K562 (cell line): ENCODE data around the gene CCL8. TPM values are rescaled to one million over a fixed set of nuclear protein-coding genes. Genes with fewer than 3 reads are reported as not detected.

Experiments
- ATAC-seq: fragments of 200-7000 bp; cut with Tn5 transposase; 3 replicates; pipeline ENCODE4 v1.9.1; 2020; ENCODE audit warnings: moderate library complexity
- BruUV-seq: library from RNA; stranded (reverse); fragments of 400-500 nt; replicated peaks from 2 replicates; lab custom pipeline; 2021; lab: Mats Ljungman, UMichigan
- CTCF ChIA-PET: fragments of 300-600 bp; formaldehyde crosslinking; extraction: SDS; loops from one replicate; lab custom pipeline; 2021; ENCODE audit warnings: low intra/inter-chr PET ratio; lab: Yijun Ruan, JAX
- POLR2A ChIA-PET: fragments of 300-600, 350-650 bp; sonication (Branson Sonifier 250); formaldehyde crosslinking; extraction: SDS; loops from one replicate; lab custom pipeline; 2021; ENCODE audit warnings: antibody characterized with exemption, inconsistent platforms; lab: Yijun Ruan, JAX
- DNase-seq, 4 experiments: peaks; one replicate each; pipeline versions ENCODE4 v3.0.0 to v3.0.0-alpha.2; 2011 to 2018; ENCODE audit warnings: low spot score in 3 of 4, mixed read lengths in 3 of 4; ENCODE audit errors: extremely low read depth in 1 of 4
- FAIRE-seq: peaks from 2 replicates; lab custom pipeline; 2011; peaks lifted over from hg19 to GRCh38; lab: Jason Lieb, UNC
- H2AFZ ChIP-seq: 2 replicates; pipeline ENCODE4 v1.6.0; 2011; ENCODE audit warnings: low read depth, low read length, control low read depth, inconsistent platforms
- H3K27ac ChIP-seq: fragments of 200-600 bp; 3 replicates; pipeline ENCODE4 v1.8.0; 2011; ENCODE audit warnings: low read depth, mild to moderate bottlenecking, control low read depth, inconsistent platforms, low read length, moderate library complexity, mixed read lengths; ENCODE audit errors: extremely low read depth
- H3K27me3 ChIP-seq, 2 experiments: fragments of 300-600 bp in 1 of 2; 2 replicates in 1 of 2; 3 replicates in 1 of 2; pipeline versions ENCODE4 v1.6.0 to v1.8.0; 2011; ENCODE audit warnings: inconsistent platforms in 2 of 2, low read length in 2 of 2, mild to moderate bottlenecking in 1 of 2, mixed read lengths in 1 of 2, moderate library complexity in 1 of 2; ENCODE audit not compliant: control insufficient read depth in 2 of 2, insufficient read depth in 2 of 2
- H3K36me3 ChIP-seq: fragments of 300-600 bp; 3 replicates; pipeline ENCODE4 v1.8.0; 2011; ENCODE audit warnings: mild to moderate bottlenecking, low read length, inconsistent platforms; ENCODE audit not compliant: control insufficient read depth, insufficient read depth
- H3K4me1 ChIP-seq, 2 experiments: fragments of 200-600 bp in 1 of 2; replicated peaks in 1 of 2; 2 replicates in 1 of 2; 3 replicates in 1 of 2; pipeline versions ENCODE4 v1.5.1 to v1.8.0; 2011; ENCODE audit warnings: inconsistent platforms in 2 of 2, low read length in 2 of 2, mild to moderate bottlenecking in 1 of 2, mixed read lengths in 1 of 2, moderate library complexity in 1 of 2; ENCODE audit not compliant: control insufficient read depth in 2 of 2, insufficient read depth in 2 of 2
- H3K4me2 ChIP-seq: 2 replicates; pipeline ENCODE4 v1.6.1; 2011; ENCODE audit warnings: low read length, control low read depth, inconsistent platforms, mixed read lengths; ENCODE audit not compliant: insufficient read depth
- H3K4me3 ChIP-seq: fragments of 200-600 bp; sonication (generic), shearing (Covaris generic); 2 replicates; pipeline ENCODE4 v1.5.1; 2016; ENCODE audit warnings: control low read depth, inconsistent platforms
- H3K79me2 ChIP-seq: fragments of 200-600 bp; 3 replicates; pipeline ENCODE4 v1.8.0; 2011; ENCODE audit warnings: low read length, inconsistent platforms; ENCODE audit not compliant: control insufficient read depth, insufficient read depth
- H3K9ac ChIP-seq, 2 experiments: 2 replicates each; pipeline versions ENCODE4 v1.6.0 to v1.6.1; 2011; ENCODE audit warnings: low read depth in 2 of 2, low read length in 2 of 2, control low read depth in 1 of 2, inconsistent platforms in 1 of 2, mild to moderate bottlenecking in 1 of 2, mixed read lengths in 1 of 2; ENCODE audit not compliant: insufficient read depth in 1 of 2
- H3K9me1 ChIP-seq: one replicate; pipeline ENCODE4 v1.6.0; 2011; ENCODE audit warnings: inconsistent platforms, mild to moderate bottlenecking, low read length, moderate library complexity; ENCODE audit not compliant: control insufficient read depth, insufficient read depth
- H3K9me3 ChIP-seq: replicated peaks from 2 replicates; pipeline ENCODE4 v1.5.1; 2011; ENCODE audit warnings: low read depth, low read length, inconsistent platforms; ENCODE audit not compliant: control insufficient read depth, insufficient read depth
- H4K20me1 ChIP-seq: replicated peaks from 2 replicates; pipeline ENCODE4 v1.6.1; 2011; ENCODE audit warnings: low read length, inconsistent platforms, mixed read lengths; ENCODE audit not compliant: control insufficient read depth, insufficient read depth
- BCL6 ChIP-seq: fragments of 250-450 bp; sonication (Bioruptor Pico); IDR thresholded peaks from 2 replicates; pipeline ENCODE4 v1.4.0; 2020
- BHLHE40 ChIP-seq: IDR thresholded peaks from 2 replicates; pipeline ENCODE4 v1.6.1; 2011; ENCODE audit warnings: low read length, improper control_type of control experiment
- BRF1 ChIP-seq: IDR thresholded peaks from 3 replicates; pipeline ENCODE4 v1.6.1; 2011; ENCODE audit warnings: borderline replicate concordance, mild to moderate bottlenecking; ENCODE audit not compliant: insufficient read length; ENCODE audit errors: extremely low read depth
- ESRRB ChIP-seq: fragments of 250-450 bp; sonication (Bioruptor Pico); IDR thresholded peaks from 2 replicates; pipeline ENCODE4 v1.5.0; 2020; ENCODE audit warnings: mild to moderate bottlenecking, moderate library complexity, borderline replicate concordance
- EZH2 ChIP-seq: IDR thresholded peaks from 2 replicates; pipeline ENCODE4 v1.6.1; 2012; ENCODE audit warnings: low read depth, mild to moderate bottlenecking, inconsistent platforms, low read length, borderline replicate concordance
- FOXJ2 ChIP-seq: fragments of 200-800 bp; sonication (Bioruptor generic); IDR thresholded peaks from 2 replicates; pipeline ENCODE4 v1.6.1; 2016; ENCODE audit warnings: missing genetic modification characterization, missing compliant biosample characterization
- HCFC1 ChIP-seq: IDR thresholded peaks from 2 replicates; pipeline ENCODE4 v1.6.1; 2012; ENCODE audit warnings: low read depth, low read length, improper control_type of control experiment
- PHB2 ChIP-seq: fragments of 450-650 bp; IDR thresholded peaks from 2 replicates; pipeline ENCODE4 v1.6.1; 2017; ENCODE audit warnings: low read depth
- PPARD ChIP-seq: fragments of 250-450 bp; sonication (Bioruptor Pico); IDR thresholded peaks from 2 replicates; pipeline ENCODE4 v1.8.0; 2022; ENCODE audit warnings: inconsistent platforms, mild to moderate bottlenecking, moderate library complexity
- ZBTB7A ChIP-seq: IDR thresholded peaks from 2 replicates; pipeline ENCODE4 v1.6.1; 2011; ENCODE audit warnings: low read depth, mild to moderate bottlenecking, low read length, moderate library complexity, borderline replicate concordance; ENCODE audit not compliant: control insufficient read depth
- ZC3H8 ChIP-seq: fragments of 450-650 bp; IDR thresholded peaks from 2 replicates; pipeline ENCODE4 v1.6.1; 2017
- ZNF584 ChIP-seq: fragments of 200-800 bp; sonication (Bioruptor generic); IDR thresholded peaks from 2 replicates; pipeline ENCODE4 v1.6.1; 2016; ENCODE audit warnings: low read depth, mild to moderate bottlenecking, missing genetic modification characterization, missing compliant biosample characterization
- ZNF586 ChIP-seq: fragments of 450-650 bp; formaldehyde crosslinking; conservative IDR thresholded peaks from 2 replicates; pipeline ENCODE4 v1.4.0; 2020; ENCODE audit warnings: mild to moderate bottlenecking, moderate library complexity
- WGBS: fragments of 100-300 bp; shearing (Covaris generic); methylation state at CpG from one replicate; pipeline ENCODE4 v1.1.6; 2016; ENCODE audit warnings: low coverage, mixed read lengths; ENCODE audit not compliant: insufficient coverage; ENCODE audit errors: missing lambda C conversion rate; 5-methylcytosine and 5-hydroxymethylcytosine counted together
- in situ Hi-C: fragments of 300-500 bp; cut with MboI; formaldehyde crosslinking; loops from 4 replicates; pipeline ENCODE4 v1.15.0; 2018; ENCODE audit warnings: inconsistent platforms, mixed read lengths
- intact Hi-C: fragments of 100-400 bp; cut with micrococcal nuclease; formaldehyde crosslinking; loops from 2 replicates; pipeline ENCODE4 v1.14.2; 2022
- polyA plus RNA-seq, 8 experiments: library from polyadenylated mRNA; depleted of rRNA in 4 of 8; stranded (reverse) in 5 of 8; unstranded in 3 of 8; fragments of >200 nt; fragmentation: Nextera tagmentation in 2 of 8; fragmentation: Illumina TruSeq in 1 of 8; extraction: Ambion mirVana in 2 of 8; extraction: Trizol in 1 of 8; gene quantifications; 2 replicates each; pipeline versions ENCODE4 v1.2.1 to v1.2.3, GENCODE V29; 2011 to 2014; ENCODE audit warnings: inconsistent platforms in 1 of 8, missing spikeins in 1 of 8
- total RNA-seq, 7 experiments: library from RNA; depleted of rRNA in 6 of 7; stranded (reverse); fragments of >200 nt in 6 of 7; fragmentation: Illumina TruSeq in 2 of 7; extraction: Trizol in 2 of 7; gene quantifications; 2 replicates each; pipeline versions ENCODE4 v1.2.1 to v1.2.3, GENCODE V29; 2011 to 2021; ENCODE audit warnings: low replicate concordance in 1 of 7
- TF ChIP-seq, protein P1 (sequence below): fragments of 200-400 bp; formaldehyde crosslinking; IDR thresholded peaks from 2 replicates; pipeline ENCODE4 v1.6.1; 2017; ENCODE audit warnings: mild to moderate bottlenecking, low read depth, low read length, moderate library complexity
- TF ChIP-seq, protein P2 (sequence below): sonication (generic); formaldehyde crosslinking; IDR thresholded peaks from 2 replicates; pipeline ENCODE4 v1.5.0; 2020; ENCODE audit warnings: missing genetic modification reagents
- TF ChIP-seq, protein P3 (sequence below): fragments of 200-800 bp; sonication (Bioruptor generic); IDR thresholded peaks from 2 replicates; pipeline ENCODE4 v1.6.1; 2017; ENCODE audit warnings: missing genetic modification characterization, missing compliant biosample characterization

Gene CCL8
- total and polyA plus RNA-seq, 9 of the 15 experiments (the other 6 are each of a cell fraction or from before 2014, with no cell fraction given): 0.06 TPM; not detected in 8

DNA sequence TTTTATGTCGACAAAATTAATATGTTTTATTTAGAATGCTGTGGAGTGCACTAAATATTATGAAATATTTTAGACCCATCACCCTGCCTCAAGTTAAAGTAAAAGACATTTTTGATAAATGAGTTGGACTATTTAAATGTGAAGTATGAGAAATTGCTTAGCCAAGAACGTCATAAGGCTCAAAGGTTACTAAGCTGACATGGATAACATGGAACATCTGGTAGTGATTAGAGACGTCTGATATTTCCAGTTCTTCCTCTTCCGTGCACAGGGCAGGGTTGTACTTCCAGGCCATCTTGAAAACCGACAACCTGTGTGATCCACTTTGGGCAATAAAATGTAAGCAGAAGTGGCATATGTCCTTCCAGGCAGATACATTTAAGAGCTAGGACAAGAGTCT lies 7.2 kb upstream of the CCL8 start (continued):
- TF ChIP-seq, protein P1, sequence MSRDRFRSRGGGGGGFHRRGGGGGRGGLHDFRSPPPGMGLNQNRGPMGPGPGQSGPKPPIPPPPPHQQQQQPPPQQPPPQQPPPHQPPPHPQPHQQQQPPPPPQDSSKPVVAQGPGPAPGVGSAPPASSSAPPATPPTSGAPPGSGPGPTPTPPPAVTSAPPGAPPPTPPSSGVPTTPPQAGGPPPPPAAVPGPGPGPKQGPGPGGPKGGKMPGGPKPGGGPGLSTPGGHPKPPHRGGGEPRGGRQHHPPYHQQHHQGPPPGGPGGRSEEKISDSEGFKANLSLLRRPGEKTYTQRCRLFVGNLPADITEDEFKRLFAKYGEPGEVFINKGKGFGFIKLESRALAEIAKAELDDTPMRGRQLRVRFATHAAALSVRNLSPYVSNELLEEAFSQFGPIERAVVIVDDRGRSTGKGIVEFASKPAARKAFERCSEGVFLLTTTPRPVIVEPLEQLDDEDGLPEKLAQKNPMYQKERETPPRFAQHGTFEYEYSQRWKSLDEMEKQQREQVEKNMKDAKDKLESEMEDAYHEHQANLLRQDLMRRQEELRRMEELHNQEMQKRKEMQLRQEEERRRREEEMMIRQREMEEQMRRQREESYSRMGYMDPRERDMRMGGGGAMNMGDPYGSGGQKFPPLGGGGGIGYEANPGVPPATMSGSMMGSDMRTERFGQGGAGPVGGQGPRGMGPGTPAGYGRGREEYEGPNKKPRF: no peak
- TF ChIP-seq ZNF586 (no peak), EZH2 (no peak), ESRRB (CRISPR knock-in tag) (no peak)
- TF ChIP-seq, protein P2, sequence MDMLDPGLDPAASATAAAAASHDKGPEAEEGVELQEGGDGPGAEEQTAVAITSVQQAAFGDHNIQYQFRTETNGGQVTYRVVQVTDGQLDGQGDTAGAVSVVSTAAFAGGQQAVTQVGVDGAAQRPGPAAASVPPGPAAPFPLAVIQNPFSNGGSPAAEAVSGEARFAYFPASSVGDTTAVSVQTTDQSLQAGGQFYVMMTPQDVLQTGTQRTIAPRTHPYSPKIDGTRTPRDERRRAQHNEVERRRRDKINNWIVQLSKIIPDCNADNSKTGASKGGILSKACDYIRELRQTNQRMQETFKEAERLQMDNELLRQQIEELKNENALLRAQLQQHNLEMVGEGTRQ: no peak

DNA sequence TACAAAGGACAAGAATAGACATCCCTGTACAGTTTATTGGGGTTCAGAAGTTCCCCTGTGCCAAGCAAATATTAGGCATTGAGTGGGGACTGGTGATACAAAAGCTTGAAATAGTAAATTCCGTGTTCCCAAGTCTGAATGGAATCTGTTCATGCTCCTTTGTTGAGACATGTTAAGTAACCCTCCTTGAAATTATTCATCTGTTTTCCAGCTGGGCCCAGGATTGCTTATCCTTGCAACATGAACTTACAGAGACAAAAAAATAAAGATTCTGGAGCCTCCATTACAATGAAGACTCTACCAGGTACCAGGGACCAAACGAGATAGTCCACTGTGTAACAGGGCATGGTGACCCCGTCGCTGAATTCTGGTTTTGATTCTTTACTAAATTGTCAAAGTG lies 6.1 kb upstream of the CCL8 start:
- no peak for ATAC-seq
- H3K9me1 ChIP-seq: no peaks in the 10 kb centered on the region
- ChIA-PET POLR2A (no interaction called here), CTCF (no interaction called here)
- H3K9ac ChIP-seq: no peak overlapping the region
- H3K9me3 ChIP-seq: no peaks in the 10 kb centered on the region
- no peak for DNase-seq
- no peak overlapping the region for H3K27ac ChIP-seq
- no peaks in the 10 kb centered on the region for H4K20me1 ChIP-seq
- H3K4me3 ChIP-seq: no peak overlapping the region
- no peaks in the 10 kb centered on the region for H3K36me3 ChIP-seq
- 0% methylated on average over 4 of the region's 4 CpGs for WGBS
- no peaks in the 10 kb centered on the region for H3K4me1 ChIP-seq
- FAIRE-seq: no peak
- H3K27me3 ChIP-seq: 0 out of 5 replicates have a peak, but pooled peaks cover 2 to 5% of the 10 kb centered on the region in 2 experiments
- H2AFZ ChIP-seq: no peak overlapping the region
- H3K79me2 ChIP-seq: no peaks in the 10 kb centered on the region
- intact Hi-C loops: no loop called here
- no TSS peak for BruUV-seq
- in situ Hi-C loops: no loop called here
- H3K4me2 ChIP-seq: no peak overlapping the region
- TF ChIP-seq PHB2 (no peak), ZBTB7A (no peak), FOXJ2 (tag) (no peak), BCL6 (CRISPR knock-in tag) (no peak), BRF1 (no peak), ZNF584 (CRISPR knock-in tag) (no peak), BHLHE40 (no peak), HCFC1 (no peak), PPARD (CRISPR knock-in tag) (no peak), ZC3H8 (no peak)
- TF ChIP-seq, protein P3, sequence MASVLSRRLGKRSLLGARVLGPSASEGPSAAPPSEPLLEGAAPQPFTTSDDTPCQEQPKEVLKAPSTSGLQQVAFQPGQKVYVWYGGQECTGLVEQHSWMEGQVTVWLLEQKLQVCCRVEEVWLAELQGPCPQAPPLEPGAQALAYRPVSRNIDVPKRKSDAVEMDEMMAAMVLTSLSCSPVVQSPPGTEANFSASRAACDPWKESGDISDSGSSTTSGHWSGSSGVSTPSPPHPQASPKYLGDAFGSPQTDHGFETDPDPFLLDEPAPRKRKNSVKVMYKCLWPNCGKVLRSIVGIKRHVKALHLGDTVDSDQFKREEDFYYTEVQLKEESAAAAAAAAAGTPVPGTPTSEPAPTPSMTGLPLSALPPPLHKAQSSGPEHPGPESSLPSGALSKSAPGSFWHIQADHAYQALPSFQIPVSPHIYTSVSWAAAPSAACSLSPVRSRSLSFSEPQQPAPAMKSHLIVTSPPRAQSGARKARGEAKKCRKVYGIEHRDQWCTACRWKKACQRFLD (CRISPR knock-in tag): no peak
